ENCODE results near the gene USP8.
"Not testable (repeated sequence)": the region's sequence is repeated elsewhere in the genome, so short reads cannot be mapped to it uniquely, and the experiment has no call there.

The USP8 gene

GRCh38 chr15:50484781-50485180 is 60.6 kb downstream of the USP8 start:
- no peak overlapping the region for H3K18ac ChIP-seq (ENCODE audit: low read length)

GRCh38 chr15:50485389-50485788 is 61.2 kb downstream of the USP8 start:
- no peaks in the 10 kb centered on the region for H3K27me3 ChIP-seq (ENCODE audit: insufficient read depth, low read length, poor library complexity)
- DNase-seq = no peak
- no peak overlapping the region for H3K23ac ChIP-seq (ENCODE audit: low read length)
- no peak overlapping the region for H2AK5ac ChIP-seq (ENCODE audit: low read length)
- no peak overlapping the region for H2BK5ac ChIP-seq (ENCODE audit: low read length)
- H3K9ac ChIP-seq (ENCODE audit: low read length) = no peak overlapping the region
- H3K18ac ChIP-seq (ENCODE audit: low read length) = no peak overlapping the region
- H3K36me3 ChIP-seq (ENCODE audit: control insufficient read depth, insufficient read depth, low read length) = no peaks in the 10 kb centered on the region
- H2BK15ac ChIP-seq (replicated peaks; ENCODE audit: low read depth) = no peak overlapping the region
- no peak overlapping the region for H2BK120ac ChIP-seq (ENCODE audit: low read depth, low read length)
- H4K8ac ChIP-seq (ENCODE audit: low read depth, low read length) = no peak overlapping the region
- no peaks in the 10 kb centered on the region for H3K79me2 ChIP-seq (ENCODE audit: control insufficient read depth, insufficient read depth, low read length)
- no peak overlapping the region for H3K56ac ChIP-seq (ENCODE audit: low read length)
- no peaks in the 10 kb centered on the region for H3K79me1 ChIP-seq (ENCODE audit: low read length)
- no peak overlapping the region for H4K5ac ChIP-seq (ENCODE audit: low read length)
- H3K4ac ChIP-seq (ENCODE audit: low read depth, low read length) = no peak overlapping the region
- no CpG with 5 or more reads among the region's 3 CpGs for WGBS (ENCODE audit: extremely low coverage, insufficient coverage, low lambda C conversion rate)
- no peaks in the 10 kb centered on the region for H3K4me1 ChIP-seq (ENCODE audit: control insufficient read depth, low read depth, low read length)
- no peak overlapping the region for H3K4me3 ChIP-seq (ENCODE audit: low read length)
- no peak overlapping the region for H3K27ac ChIP-seq (ENCODE audit: low read depth, low read length)
- H3K4me2 ChIP-seq (ENCODE audit: low read length) = no peak overlapping the region

More at GRCh38 chr15:50484781-50485180, 60.6 kb downstream of the USP8 start:
- Histone ChIP-seq H4K5ac (ENCODE audit: low read length) (no peak overlapping the region), H2BK120ac (ENCODE audit: low read depth, low read length) (no peak overlapping the region), H2BK15ac (replicated peaks; ENCODE audit: low read depth) (no peak overlapping the region), H3K4me3 (ENCODE audit: low read length) (no peak overlapping the region), H3K79me2 (ENCODE audit: control insufficient read depth, insufficient read depth, low read length) (no peaks in the 10 kb centered on the region), H3K9ac (ENCODE audit: low read length) (no peak overlapping the region), H3K4me1 (ENCODE audit: control insufficient read depth, low read depth, low read length) (no peaks in the 10 kb centered on the region), H3K27ac (ENCODE audit: low read depth, low read length) (no peak overlapping the region), H2AK5ac (ENCODE audit: low read length) (no peak overlapping the region), H3K27me3 (ENCODE audit: insufficient read depth, low read length, poor library complexity) (no peaks in the 10 kb centered on the region), H3K36me3 (ENCODE audit: control insufficient read depth, insufficient read depth, low read length) (no peaks in the 10 kb centered on the region), H3K79me1 (ENCODE audit: low read length) (no peaks in the 10 kb centered on the region), H2BK5ac (ENCODE audit: low read length) (no peak overlapping the region), H3K23ac (ENCODE audit: low read length) (no peak overlapping the region), H3K4ac (ENCODE audit: low read depth, low read length) (no peak overlapping the region), H4K8ac (ENCODE audit: low read depth, low read length) (no peak overlapping the region), H3K4me2 (ENCODE audit: low read length) (no peak overlapping the region), H3K56ac (ENCODE audit: low read length) (no peak overlapping the region)
- DNase-seq = no peak
- WGBS (ENCODE audit: extremely low coverage, insufficient coverage, low lambda C conversion rate) = no CpG with 5 or more reads among the region's 1 CpG

- no peak overlapping the region for H4K8ac ChIP-seq (ENCODE audit: low read depth, low read length)
- no peak overlapping the region for H2BK15ac ChIP-seq (replicated peaks; ENCODE audit: low read depth)
- H3K79me1 ChIP-seq (ENCODE audit: low read length) = no peaks in the 10 kb centered on the region
- H3K4me1 ChIP-seq (ENCODE audit: control insufficient read depth, low read depth, low read length) = no peaks in the 10 kb centered on the region
- no peak overlapping the region for H3K4ac ChIP-seq (ENCODE audit: low read depth, low read length)
- H2AK5ac ChIP-seq (ENCODE audit: low read length) = no peak overlapping the region
- H2BK5ac ChIP-seq (ENCODE audit: low read length) = no peak overlapping the region
- H3K9ac ChIP-seq (ENCODE audit: low read length) = no peak overlapping the region
- H3K27me3 ChIP-seq (ENCODE audit: insufficient read depth, low read length, poor library complexity) = no peaks in the 10 kb centered on the region
- DNase-seq = no peak
- no peak overlapping the region for H3K23ac ChIP-seq (ENCODE audit: low read length)
- H3K18ac ChIP-seq (ENCODE audit: low read length) = no peak overlapping the region
- no peak overlapping the region for H3K4me2 ChIP-seq (ENCODE audit: low read length)
- no peak overlapping the region for H3K56ac ChIP-seq (ENCODE audit: low read length)
- no peak overlapping the region for H2BK120ac ChIP-seq (ENCODE audit: low read depth, low read length)
- no peaks in the 10 kb centered on the region for H3K79me2 ChIP-seq (ENCODE audit: control insufficient read depth, insufficient read depth, low read length)
- no peak overlapping the region for H4K5ac ChIP-seq (ENCODE audit: low read length)
- no peak overlapping the region for H3K27ac ChIP-seq (ENCODE audit: low read depth, low read length)
- H3K4me3 ChIP-seq (ENCODE audit: low read length) = no peak overlapping the region
- H3K36me3 ChIP-seq (ENCODE audit: control insufficient read depth, insufficient read depth, low read length) = no peaks in the 10 kb centered on the region
These were observed 63.1 kb downstream of the USP8 start for GRCh38 chr15:50487287-50487686.

GRCh38 chr15:50493625-50494024 is 69.4 kb downstream of the USP8 start:
- Histone ChIP-seq H3K27ac (ENCODE audit: low read depth, low read length) (no peak overlapping the region), H3K27me3 (ENCODE audit: insufficient read depth, low read length, poor library complexity) (no peaks in the 10 kb centered on the region), H2BK5ac (ENCODE audit: low read length) (no peak overlapping the region), H3K23ac (ENCODE audit: low read length) (no peak overlapping the region), H4K5ac (ENCODE audit: low read length) (no peak overlapping the region), H3K56ac (ENCODE audit: low read length) (no peak overlapping the region), H3K9ac (ENCODE audit: low read length) (no peak overlapping the region), H4K8ac (ENCODE audit: low read depth, low read length) (no peak overlapping the region), H3K79me1 (ENCODE audit: low read length) (no peaks in the 10 kb centered on the region), H2AK5ac (ENCODE audit: low read length) (no peak overlapping the region), H3K4me1 (ENCODE audit: control insufficient read depth, low read depth, low read length) (no peaks in the 10 kb centered on the region), H3K36me3 (ENCODE audit: control insufficient read depth, insufficient read depth, low read length) (peaks cover 6% of the 10 kb centered on the region), H3K4ac (ENCODE audit: low read depth, low read length) (no peak overlapping the region), H2BK120ac (ENCODE audit: low read depth, low read length) (no peak overlapping the region), H3K18ac (ENCODE audit: low read length) (no peak overlapping the region), H2BK15ac (replicated peaks; ENCODE audit: low read depth) (no peak overlapping the region), H3K4me2 (ENCODE audit: low read length) (no peak overlapping the region), H3K79me2 (ENCODE audit: control insufficient read depth, insufficient read depth, low read length) (no peaks in the 10 kb centered on the region), H3K4me3 (ENCODE audit: low read length) (no peak overlapping the region)
- no CpG with 5 or more reads among the region's 3 CpGs for WGBS (ENCODE audit: extremely low coverage, insufficient coverage, low lambda C conversion rate)
- no peak for DNase-seq

- H3K18ac ChIP-seq (ENCODE audit: low read length); H3K56ac ChIP-seq (ENCODE audit: low read length); H3K4me1 ChIP-seq (ENCODE audit: control insufficient read depth, low read depth, low read length); H3K23ac ChIP-seq (ENCODE audit: low read length); H3K27ac ChIP-seq (ENCODE audit: low read depth, low read length); H4K5ac ChIP-seq (ENCODE audit: low read length); H3K4me2 ChIP-seq (ENCODE audit: low read length); H2BK120ac ChIP-seq (ENCODE audit: low read depth, low read length); H3K79me1 ChIP-seq (ENCODE audit: low read length); H4K8ac ChIP-seq (ENCODE audit: low read depth, low read length); H3K79me2 ChIP-seq (ENCODE audit: control insufficient read depth, insufficient read depth, low read length); H3K27me3 ChIP-seq (ENCODE audit: insufficient read depth, low read length, poor library complexity); H2BK5ac ChIP-seq (ENCODE audit: low read length); H3K4ac ChIP-seq (ENCODE audit: low read depth, low read length); H2AK5ac ChIP-seq (ENCODE audit: low read length); H3K4me3 ChIP-seq (ENCODE audit: low read length); H2BK15ac ChIP-seq (replicated peaks; ENCODE audit: low read depth); DNase-seq; H3K36me3 ChIP-seq (ENCODE audit: control insufficient read depth, insufficient read depth, low read length); H3K9ac ChIP-seq (ENCODE audit: low read length): not testable (repeated sequence)
- no CpG with 5 or more reads among the region's 2 CpGs for WGBS (ENCODE audit: extremely low coverage, insufficient coverage, low lambda C conversion rate)
These were observed 70.3 kb downstream of the USP8 start for GRCh38 chr15:50494547-50494946.

- H2BK15ac ChIP-seq (replicated peaks; ENCODE audit: low read depth) = no peak overlapping the region
- no peak overlapping the region for H3K4ac ChIP-seq (ENCODE audit: low read depth, low read length)
- WGBS (ENCODE audit: extremely low coverage, insufficient coverage, low lambda C conversion rate) = no CpG with 5 or more reads among the region's 2 CpGs
- no peaks in the 10 kb centered on the region for H3K79me2 ChIP-seq (ENCODE audit: control insufficient read depth, insufficient read depth, low read length)
- H3K56ac ChIP-seq (ENCODE audit: low read length) = no peak overlapping the region
- no peak overlapping the region for H4K8ac ChIP-seq (ENCODE audit: low read depth, low read length)
- H2BK5ac ChIP-seq (ENCODE audit: low read length) = no peak overlapping the region
- H3K9ac ChIP-seq (ENCODE audit: low read length) = no peak overlapping the region
- no peak overlapping the region for H4K5ac ChIP-seq (ENCODE audit: low read length)
- no peak overlapping the region for H2AK5ac ChIP-seq (ENCODE audit: low read length)
- no peak overlapping the region for H3K27ac ChIP-seq (ENCODE audit: low read depth, low read length)
- no peak overlapping the region for H2BK120ac ChIP-seq (ENCODE audit: low read depth, low read length)
- H3K79me1 ChIP-seq (ENCODE audit: low read length) = no peaks in the 10 kb centered on the region
- no peak overlapping the region for H3K4me3 ChIP-seq (ENCODE audit: low read length)
- H3K18ac ChIP-seq (ENCODE audit: low read length) = no peak overlapping the region
- H3K27me3 ChIP-seq (ENCODE audit: insufficient read depth, low read length, poor library complexity) = no peaks in the 10 kb centered on the region
- peaks cover 10% of the 10 kb centered on the region for H3K36me3 ChIP-seq (ENCODE audit: control insufficient read depth, insufficient read depth, low read length)
- H3K4me2 ChIP-seq (ENCODE audit: low read length) = no peak overlapping the region
- no peak overlapping the region for H3K23ac ChIP-seq (ENCODE audit: low read length)
- DNase-seq = no peak
- no peaks in the 10 kb centered on the region for H3K4me1 ChIP-seq (ENCODE audit: control insufficient read depth, low read depth, low read length)
These were observed 72.5 kb downstream of the USP8 start for GRCh38 chr15:50496692-50497091.

All from mesendoderm (in vitro differentiated cells).